ENCODE measurements around the gene ZNF384.

DNA sequence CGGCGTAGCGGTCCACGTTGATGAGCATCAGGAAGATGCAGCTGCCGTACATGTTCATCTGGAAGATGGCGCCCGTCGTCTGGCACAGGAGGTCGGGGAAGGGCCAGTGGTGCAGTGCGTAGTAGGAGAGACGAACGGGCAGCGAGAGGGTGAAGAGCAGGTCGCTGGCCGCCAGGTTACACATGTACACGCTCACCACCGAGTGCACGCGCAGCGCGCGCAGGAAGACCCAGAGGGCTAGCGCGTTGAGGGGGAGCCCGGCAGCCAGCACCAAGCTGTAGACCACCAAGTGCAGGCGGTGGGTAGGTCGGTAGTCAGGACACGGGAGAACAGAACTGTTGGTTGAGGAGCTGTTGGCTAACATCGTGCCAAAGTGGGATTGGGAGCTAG is 68.3 kb downstream of the ZNF384 start:
- TF ChIP-seq, protein P1, sequence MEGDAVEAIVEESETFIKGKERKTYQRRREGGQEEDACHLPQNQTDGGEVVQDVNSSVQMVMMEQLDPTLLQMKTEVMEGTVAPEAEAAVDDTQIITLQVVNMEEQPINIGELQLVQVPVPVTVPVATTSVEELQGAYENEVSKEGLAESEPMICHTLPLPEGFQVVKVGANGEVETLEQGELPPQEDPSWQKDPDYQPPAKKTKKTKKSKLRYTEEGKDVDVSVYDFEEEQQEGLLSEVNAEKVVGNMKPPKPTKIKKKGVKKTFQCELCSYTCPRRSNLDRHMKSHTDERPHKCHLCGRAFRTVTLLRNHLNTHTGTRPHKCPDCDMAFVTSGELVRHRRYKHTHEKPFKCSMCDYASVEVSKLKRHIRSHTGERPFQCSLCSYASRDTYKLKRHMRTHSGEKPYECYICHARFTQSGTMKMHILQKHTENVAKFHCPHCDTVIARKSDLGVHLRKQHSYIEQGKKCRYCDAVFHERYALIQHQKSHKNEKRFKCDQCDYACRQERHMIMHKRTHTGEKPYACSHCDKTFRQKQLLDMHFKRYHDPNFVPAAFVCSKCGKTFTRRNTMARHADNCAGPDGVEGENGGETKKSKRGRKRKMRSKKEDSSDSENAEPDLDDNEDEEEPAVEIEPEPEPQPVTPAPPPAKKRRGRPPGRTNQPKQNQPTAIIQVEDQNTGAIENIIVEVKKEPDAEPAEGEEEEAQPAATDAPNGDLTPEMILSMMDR (IDR thresholded peaks at IDR 0.05): no peak
- TF ChIP-seq POLR2A (IDR thresholded peaks at IDR 0.05): no peak
